CD14-positive monocyte (primary cell): ENCODE measurements around the gene RPL38. TPM values are rescaled to one million over a fixed set of nuclear protein-coding genes. Genes with fewer than 3 reads are reported as not detected.

Source experiments
- DNase-seq, 3 donors: peaks; one replicate each; pipeline ENCODE4 v3.0.0-alpha.2; 2011 to 2022
- H2AFZ ChIP-seq: 2 replicates; pipeline ENCODE4 v1.6.0; 2012; ENCODE audit warnings: mild to moderate bottlenecking, low read depth, low read length, inconsistent platforms; ENCODE audit not compliant: insufficient read depth, poor library complexity, severe bottlenecking
- H3K27ac ChIP-seq, 2 donors: 1 replicate in 1 of 2; 2 replicates in 1 of 2; pipeline ENCODE4 v1.5.1; 2012 to 2013; ENCODE audit warnings: low read length in 2 of 2, control low read depth in 1 of 2, inconsistent platforms in 1 of 2, low read depth in 1 of 2, mild to moderate bottlenecking in 1 of 2
- H3K27me3 ChIP-seq, 2 donors: one replicate each; pipeline versions ENCODE4 v1.6.0 to v1.6.1; 2011 to 2013; ENCODE audit warnings: low read length in 2 of 2; ENCODE audit not compliant: control insufficient read depth in 2 of 2, insufficient read depth in 2 of 2
- H3K36me3 ChIP-seq, 2 donors: replicated peaks in 1 of 2; 1 replicate in 1 of 2; 2 replicates in 1 of 2; pipeline versions ENCODE4 v1.5.1 to v1.6.1; 2012 to 2013; ENCODE audit warnings: low read length in 2 of 2, control low read depth in 1 of 2, inconsistent platforms in 1 of 2, mild to moderate bottlenecking in 1 of 2; ENCODE audit not compliant: insufficient read depth in 2 of 2, control insufficient read depth in 1 of 2
- H3K4me1 ChIP-seq, 2 donors: 1 replicate in 1 of 2; 2 replicates in 1 of 2; pipeline versions ENCODE4 v1.5.1 to v1.6.1; 2012 to 2013; ENCODE audit warnings: low read length in 2 of 2, control low read depth in 1 of 2, inconsistent platforms in 1 of 2, mild to moderate bottlenecking in 1 of 2, moderate library complexity in 1 of 2; ENCODE audit not compliant: insufficient read depth in 2 of 2, control insufficient read depth in 1 of 2
- H3K4me2 ChIP-seq: replicated peaks from 2 replicates; pipeline ENCODE3; 2012; ENCODE audit warnings: low read length, moderate library complexity, mild to moderate bottlenecking; ENCODE audit not compliant: poor library complexity, severe bottlenecking; ENCODE audit errors: extremely low read depth
- H3K4me3 ChIP-seq, 3 experiments: fragments of 200-600 bp in 1 of 3; sonication (generic) in 1 of 3; replicated peaks in 1 of 3; 1 replicate in 2 of 3; 2 replicates in 1 of 3; pipeline ENCODE4 v1.5.1; 2011 to 2013; ENCODE audit warnings: low read length in 3 of 3, mild to moderate bottlenecking in 3 of 3, control low read depth in 2 of 3, low read depth in 2 of 3, inconsistent platforms in 1 of 3, moderate library complexity in 1 of 3
- H3K79me2 ChIP-seq: 2 replicates; pipeline ENCODE4 v1.6.0; 2012; ENCODE audit warnings: mild to moderate bottlenecking, control low read depth, inconsistent platforms, low read length, moderate library complexity; ENCODE audit not compliant: insufficient read depth
- H3K9ac ChIP-seq: 2 replicates; pipeline ENCODE4 v1.6.0; 2017; ENCODE audit warnings: low read length, mild to moderate bottlenecking; ENCODE audit not compliant: insufficient read depth, poor library complexity, severe bottlenecking
- H3K9me3 ChIP-seq, 2 donors: replicated peaks in 1 of 2; 1 replicate in 1 of 2; 2 replicates in 1 of 2; pipeline versions ENCODE4 v1.5.1 to v1.6.1; 2012 to 2013; ENCODE audit warnings: low read length in 2 of 2, control low read depth in 1 of 2; ENCODE audit not compliant: control insufficient read depth in 1 of 2, insufficient read depth in 1 of 2
- H4K20me1 ChIP-seq: 2 replicates; pipeline ENCODE4 v1.6.0; 2012; ENCODE audit warnings: mild to moderate bottlenecking, low read length, control low read depth, moderate library complexity; ENCODE audit not compliant: insufficient read depth
- H3K27ac Mint-ChIP-seq, 7 donors: one replicate each; pipeline ENCODE4 v1.8.0; 2020; ENCODE audit warnings: mild to moderate bottlenecking in 7 of 7, mixed read lengths in 7 of 7, moderate library complexity in 6 of 7, inconsistent platforms in 2 of 7
- H3K27me3 Mint-ChIP-seq, 3 donors: one replicate each; pipeline ENCODE4 v1.8.0; 2021 to 2022; ENCODE audit warnings: low read depth in 3 of 3, mild to moderate bottlenecking in 3 of 3, mixed read lengths in 3 of 3, moderate library complexity in 3 of 3, inconsistent platforms in 1 of 3
- H3K36me3 Mint-ChIP-seq, 2 donors: one replicate each; pipeline ENCODE4 v1.8.0; 2020; ENCODE audit warnings: mixed read lengths in 2 of 2, inconsistent platforms in 1 of 2, mild to moderate bottlenecking in 1 of 2
- H3K4me1 Mint-ChIP-seq: one replicate; pipeline ENCODE4 v1.8.0; 2020; ENCODE audit warnings: mild to moderate bottlenecking, mixed read lengths
- H3K4me3 Mint-ChIP-seq, 2 donors: one replicate each; pipeline ENCODE4 v1.8.0; 2020; ENCODE audit warnings: mild to moderate bottlenecking in 2 of 2, mixed read lengths in 2 of 2, moderate library complexity in 1 of 2
- H3K9me3 Mint-ChIP-seq, 7 donors: one replicate each; pipeline ENCODE4 v1.8.0; 2020 to 2022; ENCODE audit warnings: mixed read lengths in 7 of 7, mild to moderate bottlenecking in 6 of 7, moderate library complexity in 6 of 7, inconsistent platforms in 2 of 7
- WGBS: methylation state at CpG from one replicate; pipeline ENCODE4 v1.1.5; 2013; ENCODE audit warnings: missing lambda C conversion rate; ENCODE audit not compliant: insufficient coverage; 5-methylcytosine and 5-hydroxymethylcytosine counted together
- intact Hi-C, 2 donors: fragments of 100-400 bp; cut with micrococcal nuclease; formaldehyde crosslinking; loops; one replicate each; pipeline versions ENCODE4 v1.15.0 to v1.15.1; 2023
- polyA plus RNA-seq, 3 donors: library from polyadenylated mRNA; depleted of rRNA in 1 of 3; unstranded in 2 of 3; stranded (reverse) in 1 of 3; fragments of 300-500 nt in 2 of 3; fragments of >200 nt in 1 of 3; fragmentation: Illumina TruSeq in 2 of 3; gene quantifications; 1 replicate in 2 of 3; 2 replicates in 1 of 3; pipeline ENCODE4 v1.2.3, GENCODE V29; 2012 to 2021
- TF ChIP-seq, protein P1 (sequence below): fragments of 200-600 bp; IDR thresholded peaks from one replicate; pipeline ENCODE4 v1.8.0; 2022; ENCODE audit warnings: antibody characterized with exemption, mild to moderate bottlenecking

RPL38 gene
- polyA plus RNA-seq, 3 donors = 379 to 1,070 (median 919) TPM

DNA sequence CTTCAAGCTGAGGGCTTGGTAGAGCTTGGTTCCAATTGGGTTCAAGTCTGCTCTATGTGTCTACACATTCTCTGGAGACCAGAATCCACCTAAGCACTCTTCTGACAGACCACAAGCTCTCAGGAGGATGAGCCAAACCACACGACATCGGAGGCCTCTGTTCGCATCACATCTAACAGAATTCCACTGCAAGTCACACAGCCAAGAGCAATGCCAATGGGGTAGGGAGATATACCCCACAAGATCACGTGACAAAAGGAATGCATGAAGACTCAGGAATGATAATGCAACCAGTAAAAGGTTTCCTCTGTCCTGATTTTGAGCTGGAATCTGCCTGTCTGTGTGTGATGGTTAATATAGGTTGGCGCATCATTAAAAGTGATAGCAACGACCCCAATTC lies 46.6 kb upstream of the RPL38 start:
- H3K9me3 ChIP-seq = no peaks in the 10 kb centered on the region
- DNase-seq = no peak
- no peak overlapping the region for H3K4me3 ChIP-seq
- H3K4me3 Mint-ChIP-seq = no peak overlapping the region
- H3K27ac Mint-ChIP-seq = peak overlapping the region in 1 of 7 donors; percentile 27
- intact Hi-C loops = no loop called here
- H3K4me1 ChIP-seq = no peaks in the 10 kb centered on the region
- TF ChIP-seq, protein P1, sequence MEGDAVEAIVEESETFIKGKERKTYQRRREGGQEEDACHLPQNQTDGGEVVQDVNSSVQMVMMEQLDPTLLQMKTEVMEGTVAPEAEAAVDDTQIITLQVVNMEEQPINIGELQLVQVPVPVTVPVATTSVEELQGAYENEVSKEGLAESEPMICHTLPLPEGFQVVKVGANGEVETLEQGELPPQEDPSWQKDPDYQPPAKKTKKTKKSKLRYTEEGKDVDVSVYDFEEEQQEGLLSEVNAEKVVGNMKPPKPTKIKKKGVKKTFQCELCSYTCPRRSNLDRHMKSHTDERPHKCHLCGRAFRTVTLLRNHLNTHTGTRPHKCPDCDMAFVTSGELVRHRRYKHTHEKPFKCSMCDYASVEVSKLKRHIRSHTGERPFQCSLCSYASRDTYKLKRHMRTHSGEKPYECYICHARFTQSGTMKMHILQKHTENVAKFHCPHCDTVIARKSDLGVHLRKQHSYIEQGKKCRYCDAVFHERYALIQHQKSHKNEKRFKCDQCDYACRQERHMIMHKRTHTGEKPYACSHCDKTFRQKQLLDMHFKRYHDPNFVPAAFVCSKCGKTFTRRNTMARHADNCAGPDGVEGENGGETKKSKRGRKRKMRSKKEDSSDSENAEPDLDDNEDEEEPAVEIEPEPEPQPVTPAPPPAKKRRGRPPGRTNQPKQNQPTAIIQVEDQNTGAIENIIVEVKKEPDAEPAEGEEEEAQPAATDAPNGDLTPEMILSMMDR = no peak
- H3K27me3 ChIP-seq = peaks cover 0 to 2% of the 10 kb centered on the region in 2 donors
- 100% methylated on average over 5 of the region's 6 CpGs for WGBS
- no peak overlapping the region for H2AFZ ChIP-seq
- H3K36me3 ChIP-seq = no peaks in the 10 kb centered on the region
- H3K27ac ChIP-seq = no peak overlapping the region
- H3K9me3 Mint-ChIP-seq = peaks cover 0 to 7% (median 3%) of the 10 kb centered on the region in 7 donors
- H3K4me1 Mint-ChIP-seq = no peaks in the 10 kb centered on the region
- H3K27me3 Mint-ChIP-seq = peaks cover 5 to 18% (median 15%) of the 10 kb centered on the region in 3 donors
- H3K79me2 ChIP-seq = no peaks in the 10 kb centered on the region
- no peak overlapping the region for H3K4me2 ChIP-seq
- no peak overlapping the region for H3K9ac ChIP-seq
- no peaks in the 10 kb centered on the region for H3K36me3 Mint-ChIP-seq
- H4K20me1 ChIP-seq = no peaks in the 10 kb centered on the region

DNA sequence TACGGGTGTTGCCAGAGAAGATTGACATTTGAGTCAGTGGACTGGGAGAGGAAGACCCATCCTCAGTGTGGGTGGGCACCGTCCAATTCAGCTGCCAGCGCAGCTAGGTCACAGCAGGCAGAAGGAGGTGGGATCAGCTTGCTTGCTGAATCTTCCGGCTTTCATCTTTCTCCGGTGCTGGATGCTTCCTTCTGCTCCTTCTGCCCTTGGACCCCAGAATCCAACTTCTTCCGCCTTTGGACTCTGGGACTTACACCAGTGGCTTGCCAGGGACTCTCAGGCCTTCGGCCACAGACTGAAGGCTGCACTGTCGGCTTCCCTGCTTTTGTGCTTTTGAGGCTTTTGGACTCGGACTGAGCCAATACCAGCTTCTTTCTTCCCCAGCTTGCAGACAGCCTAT lies 46.1 kb upstream of the RPL38 start:
- Histone ChIP-seq H4K20me1 (no peaks in the 10 kb centered on the region), H3K36me3 (no peaks in the 10 kb centered on the region), H3K9me3 (no peaks in the 10 kb centered on the region), H3K79me2 (no peaks in the 10 kb centered on the region), H3K27me3 (peaks cover 0 to 2% of the 10 kb centered on the region in 2 donors), H3K9ac (no peak overlapping the region), H3K27ac (no peak overlapping the region), H3K4me1 (no peaks in the 10 kb centered on the region), H2AFZ (no peak overlapping the region), H3K4me2 (no peak overlapping the region), H3K4me3 (no peak overlapping the region)
- Mint-ChIP-seq H3K36me3 (no peaks in the 10 kb centered on the region), H3K4me1 (no peaks in the 10 kb centered on the region), H3K9me3 (peaks cover 0 to 7% (median 3%) of the 10 kb centered on the region in 7 donors), H3K27ac (no peak overlapping the region), H3K4me3 (no peak overlapping the region), H3K27me3 (peaks cover 5 to 17% (median 13%) of the 10 kb centered on the region in 3 donors)
- intact Hi-C loops = no loop called here
- 92% methylated on average over 8 of the region's 9 CpGs for WGBS
- TF ChIP-seq, protein P1 = no peak
- no peak for DNase-seq
